Mesodermal cell (in vitro differentiated cells): ENCODE data around the gene DAPK2.

Source experiments
- H3K27ac ChIP-seq: 2 replicates; pipeline ENCODE4 v1.7.0; 2013; ENCODE audit warnings: mild to moderate bottlenecking, low read depth, low read length, moderate library complexity; ENCODE audit not compliant: severe bottlenecking
- H3K36me3 ChIP-seq: 2 replicates; pipeline ENCODE4 v1.7.1; 2013; ENCODE audit warnings: mild to moderate bottlenecking, low read length, moderate library complexity; ENCODE audit not compliant: control insufficient read depth, insufficient read depth
- H3K4me1 ChIP-seq: one replicate; pipeline ENCODE4 v1.7.1; 2013; ENCODE audit warnings: mild to moderate bottlenecking, low read length; ENCODE audit not compliant: insufficient read depth, control insufficient read depth, poor library complexity, severe bottlenecking
- H3K4me3 ChIP-seq: 2 replicates; pipeline ENCODE4 v1.7.0; 2013; ENCODE audit warnings: low read length, control low read depth, mild to moderate bottlenecking; ENCODE audit not compliant: insufficient read depth, poor library complexity, severe bottlenecking; ENCODE audit errors: extremely low read depth
- H3K9me3 ChIP-seq: 2 replicates; pipeline ENCODE4 v1.7.1; 2013; ENCODE audit warnings: mild to moderate bottlenecking, low read length, moderate library complexity; ENCODE audit not compliant: control insufficient read depth
- WGBS, 2 experiments: methylation state at CpG; one replicate each; pipeline ENCODE4 v1.1.5; 2013; ENCODE audit warnings: missing lambda C conversion rate in 2 of 2; ENCODE audit not compliant: insufficient coverage in 2 of 2; 5-methylcytosine and 5-hydroxymethylcytosine counted together

DAPK2 gene

GRCh38 chr15:63986185-63986680, 60.1 kb downstream of the DAPK2 start:
- no peaks in the 10 kb centered on the region for H3K9me3 ChIP-seq
- H3K27ac ChIP-seq: no peak overlapping the region
- no peaks in the 10 kb centered on the region for H3K36me3 ChIP-seq
- H3K4me1 ChIP-seq: no peaks in the 10 kb centered on the region
- no peak overlapping the region for H3K4me3 ChIP-seq
- WGBS, 2 experiments: 95 to 100% methylated on average over 4 to 5 of the region's 6 CpGs

GRCh38 chr15:63985221-63986184, 60.8 kb downstream of the DAPK2 start:
- Histone ChIP-seq H3K4me1 (no peaks in the 10 kb centered on the region), H3K4me3 (no peak overlapping the region), H3K9me3 (no peaks in the 10 kb centered on the region), H3K36me3 (no peaks in the 10 kb centered on the region), H3K27ac (no peak overlapping the region)
- WGBS, 2 experiments: 89 to 90% methylated on average over 13 of the region's 17 CpGs

GRCh38 chr15:63984331-63984730, 62.0 kb downstream of the DAPK2 start:
- Histone ChIP-seq H3K9me3 (no peaks in the 10 kb centered on the region), H3K4me3 (no peak overlapping the region), H3K27ac (no peak overlapping the region), H3K4me1 (no peaks in the 10 kb centered on the region), H3K36me3 (no peaks in the 10 kb centered on the region)
- WGBS, 2 experiments: 71 to 80% methylated on average over 2 of the region's 3 CpGs

- H3K27ac ChIP-seq: no peak overlapping the region
- H3K9me3 ChIP-seq: no peaks in the 10 kb centered on the region
- H3K4me1 ChIP-seq: no peaks in the 10 kb centered on the region
- H3K4me3 ChIP-seq: no peak overlapping the region
- WGBS, 2 experiments: 93 to 94% methylated on average over 15 to 18 of the region's 19 CpGs
- H3K36me3 ChIP-seq: no peaks in the 10 kb centered on the region
Measured at GRCh38 chr15:63983061-63983711, 63.1 kb downstream of the DAPK2 start.

- no peaks in the 10 kb centered on the region for H3K4me1 ChIP-seq
- WGBS, 2 experiments: 95 to 100% methylated on average over 2 to 5 of the region's 7 CpGs
- no peaks in the 10 kb centered on the region for H3K36me3 ChIP-seq
- H3K9me3 ChIP-seq: no peaks in the 10 kb centered on the region
- H3K27ac ChIP-seq: no peak overlapping the region
- H3K4me3 ChIP-seq: no peak overlapping the region
Measured at GRCh38 chr15:63982381-63982854, 63.9 kb downstream of the DAPK2 start.

- Histone ChIP-seq H3K27ac (no peak overlapping the region), H3K4me3 (no peak overlapping the region), H3K4me1 (no peaks in the 10 kb centered on the region), H3K9me3 (no peaks in the 10 kb centered on the region), H3K36me3 (no peaks in the 10 kb centered on the region)
- 98 to 100% methylated on average over 4 to 8 of the region's 13 CpGs for WGBS, 2 experiments
Measured at GRCh38 chr15:63981596-63982320, 64.5 kb downstream of the DAPK2 start.

- Histone ChIP-seq H3K4me1 (no peaks in the 10 kb centered on the region), H3K27ac (no peak overlapping the region), H3K4me3 (no peak overlapping the region), H3K36me3 (no peaks in the 10 kb centered on the region), H3K9me3 (no peaks in the 10 kb centered on the region)
- 67 to 90% methylated on average over 4 to 6 of the region's 6 CpGs for WGBS, 2 experiments
Measured at GRCh38 chr15:63979262-63979793, 67.0 kb downstream of the DAPK2 start.

GRCh38 chr15:63978511-63979261, 67.6 kb downstream of the DAPK2 start:
- no peak overlapping the region for H3K4me3 ChIP-seq
- 61 to 64% methylated on average over 4 of the region's 4 CpGs for WGBS, 2 experiments
- no peaks in the 10 kb centered on the region for H3K4me1 ChIP-seq
- H3K27ac ChIP-seq: no peak overlapping the region
- no peaks in the 10 kb centered on the region for H3K36me3 ChIP-seq
- no peaks in the 10 kb centered on the region for H3K9me3 ChIP-seq

- WGBS, 2 experiments: 90 to 100% methylated on average over 1 to 2 of the region's 2 CpGs
- Histone ChIP-seq H3K9me3 (no peaks in the 10 kb centered on the region), H3K4me1 (no peaks in the 10 kb centered on the region), H3K36me3 (no peaks in the 10 kb centered on the region), H3K27ac (no peak overlapping the region), H3K4me3 (no peak overlapping the region)
Measured at GRCh38 chr15:63977119-63977518, 69.2 kb downstream of the DAPK2 start.

- Histone ChIP-seq H3K9me3 (no peaks in the 10 kb centered on the region), H3K4me3 (no peak overlapping the region), H3K36me3 (no peaks in the 10 kb centered on the region), H3K27ac (no peak overlapping the region), H3K4me1 (no peaks in the 10 kb centered on the region)
Measured at GRCh38 chr15:63974021-63974420, 72.3 kb downstream of the DAPK2 start.
